ENCODE measurements around the gene WASF3.
"Not testable (repeated sequence)": the region's sequence is repeated elsewhere in the genome, so short reads cannot be mapped to it uniquely, and the experiment has no call there.

Gene WASF3

DNA sequence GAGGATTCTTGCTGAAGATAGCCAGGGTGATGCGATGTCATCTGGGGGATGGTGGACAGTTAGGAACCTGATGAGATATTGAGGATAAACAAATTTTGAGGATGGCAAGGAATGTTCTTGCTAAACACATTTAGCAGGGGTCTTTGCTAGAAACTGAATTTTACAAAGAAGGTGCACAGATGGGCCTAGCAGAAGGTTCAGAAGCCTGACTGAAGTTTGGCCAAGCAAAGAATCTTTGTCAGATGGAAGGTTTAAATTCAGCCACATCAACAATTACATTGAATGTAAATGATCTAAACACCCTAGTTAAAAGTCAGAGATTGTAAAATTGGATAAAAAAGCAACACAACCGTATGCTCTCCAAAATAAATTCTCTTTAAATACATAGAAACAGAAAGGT lies 68.8 kb downstream of the WASF3 start:
- Histone ChIP-seq H3K27me3 (replicated peaks; ENCODE audit: control insufficient read depth, insufficient read depth, low read length) (no peaks in the 10 kb centered on the region), H3K36me3 (ENCODE audit: control insufficient read depth, insufficient read depth, low read length) (no peaks in the 10 kb centered on the region), H3K4me3 (replicated peaks; ENCODE audit: low read depth, low read length) (no peak overlapping the region)
- TF ChIP-seq, protein P1, sequence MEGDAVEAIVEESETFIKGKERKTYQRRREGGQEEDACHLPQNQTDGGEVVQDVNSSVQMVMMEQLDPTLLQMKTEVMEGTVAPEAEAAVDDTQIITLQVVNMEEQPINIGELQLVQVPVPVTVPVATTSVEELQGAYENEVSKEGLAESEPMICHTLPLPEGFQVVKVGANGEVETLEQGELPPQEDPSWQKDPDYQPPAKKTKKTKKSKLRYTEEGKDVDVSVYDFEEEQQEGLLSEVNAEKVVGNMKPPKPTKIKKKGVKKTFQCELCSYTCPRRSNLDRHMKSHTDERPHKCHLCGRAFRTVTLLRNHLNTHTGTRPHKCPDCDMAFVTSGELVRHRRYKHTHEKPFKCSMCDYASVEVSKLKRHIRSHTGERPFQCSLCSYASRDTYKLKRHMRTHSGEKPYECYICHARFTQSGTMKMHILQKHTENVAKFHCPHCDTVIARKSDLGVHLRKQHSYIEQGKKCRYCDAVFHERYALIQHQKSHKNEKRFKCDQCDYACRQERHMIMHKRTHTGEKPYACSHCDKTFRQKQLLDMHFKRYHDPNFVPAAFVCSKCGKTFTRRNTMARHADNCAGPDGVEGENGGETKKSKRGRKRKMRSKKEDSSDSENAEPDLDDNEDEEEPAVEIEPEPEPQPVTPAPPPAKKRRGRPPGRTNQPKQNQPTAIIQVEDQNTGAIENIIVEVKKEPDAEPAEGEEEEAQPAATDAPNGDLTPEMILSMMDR (IDR thresholded peaks at IDR 0.05; ENCODE audit: insufficient read depth, low read length, poor library complexity, severe bottlenecking), result no peak
- no peak for DNase-seq (ENCODE audit: extremely low read depth, insufficient read length)

DNA sequence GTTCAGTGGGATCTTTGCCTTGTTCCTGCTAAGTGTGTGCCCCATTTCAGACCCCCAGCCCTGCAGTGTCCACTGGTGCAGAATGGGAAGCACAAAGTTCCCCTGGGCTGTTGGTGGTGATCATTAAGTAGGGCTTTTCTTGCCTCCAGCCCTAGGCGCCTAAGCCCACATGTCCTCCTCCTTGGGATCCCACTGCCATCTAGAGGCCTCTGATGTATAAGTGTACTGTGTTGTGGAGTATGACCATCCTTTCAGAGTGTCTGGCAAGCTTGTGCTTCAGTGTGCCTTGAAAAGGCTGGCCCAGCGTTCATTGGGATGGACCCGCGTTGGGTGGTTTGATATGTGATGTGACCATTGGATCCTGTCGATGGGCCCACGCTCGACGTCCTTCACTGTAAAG lies 71.2 kb downstream of the WASF3 start:
- H3K36me3 ChIP-seq (ENCODE audit: control insufficient read depth, insufficient read depth, low read length), result no peaks in the 10 kb centered on the region
- no peak overlapping the region for H3K4me3 ChIP-seq (replicated peaks; ENCODE audit: low read depth, low read length)
- TF ChIP-seq, protein P1 (IDR thresholded peaks at IDR 0.05; ENCODE audit: insufficient read depth, low read length, poor library complexity, severe bottlenecking), result peak; percentile 16
- no peaks in the 10 kb centered on the region for H3K27me3 ChIP-seq (replicated peaks; ENCODE audit: control insufficient read depth, insufficient read depth, low read length)
- no peak for DNase-seq (ENCODE audit: extremely low read depth, insufficient read length)

DNA sequence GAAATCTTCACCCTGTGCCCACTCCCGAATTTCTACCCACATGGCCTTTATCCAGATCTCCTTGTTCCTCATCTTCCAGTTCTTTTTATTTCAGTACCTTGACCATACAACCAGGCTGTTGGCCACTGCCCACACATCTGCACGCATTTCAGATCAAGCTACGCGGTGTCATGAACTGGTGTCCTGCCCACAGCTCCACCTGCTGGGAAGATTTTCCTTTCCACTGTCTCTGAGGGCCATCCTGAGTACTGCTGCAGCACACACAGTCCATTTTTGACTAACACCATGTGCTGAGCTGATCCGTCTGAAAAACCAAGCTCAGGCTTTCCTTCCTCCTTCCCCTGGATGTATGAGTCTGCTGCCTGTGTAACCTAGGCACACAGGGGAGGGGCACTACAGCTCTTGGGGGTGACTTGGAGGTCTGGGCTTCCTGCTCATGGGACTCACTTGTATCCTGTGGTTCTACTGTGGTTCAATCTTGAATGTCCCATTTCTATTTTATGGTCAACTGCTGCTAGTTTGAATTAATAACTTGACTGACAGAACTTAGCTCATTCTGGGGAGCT lies 71.9 kb downstream of the WASF3 start:
- H3K36me3 ChIP-seq (ENCODE audit: control insufficient read depth, insufficient read depth, low read length), result no peaks in the 10 kb centered on the region
- TF ChIP-seq, protein P1 (IDR thresholded peaks at IDR 0.05; ENCODE audit: insufficient read depth, low read length, poor library complexity, severe bottlenecking), result no peak
- H3K4me3 ChIP-seq (replicated peaks; ENCODE audit: low read depth, low read length), result no peak overlapping the region
- H3K27me3 ChIP-seq (replicated peaks; ENCODE audit: control insufficient read depth, insufficient read depth, low read length), result no peaks in the 10 kb centered on the region
- DNase-seq (ENCODE audit: extremely low read depth, insufficient read length), result no peak

DNA sequence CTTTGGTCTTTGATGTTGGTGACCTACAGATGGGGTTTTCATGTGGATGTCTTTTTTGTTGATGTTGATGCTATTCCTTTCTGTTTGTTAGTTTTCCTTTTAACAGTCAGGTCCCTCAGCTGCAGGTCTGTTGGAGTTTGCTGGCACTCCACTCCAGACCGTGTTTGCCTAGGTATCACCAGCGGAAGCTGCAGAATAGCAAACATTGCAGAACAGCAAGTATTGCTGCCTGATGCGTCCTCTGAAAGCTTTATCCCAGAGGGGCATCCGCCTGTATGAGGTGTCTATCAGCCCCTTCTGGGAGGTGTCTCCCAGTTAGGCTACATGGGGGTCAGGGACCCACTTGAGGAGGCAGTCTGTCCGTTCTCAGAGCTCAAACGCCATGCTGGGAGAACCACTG lies 78.2 kb downstream of the WASF3 start:
- DNase-seq (ENCODE audit: extremely low read depth, insufficient read length); H3K36me3 ChIP-seq (ENCODE audit: control insufficient read depth, insufficient read depth, low read length); H3K4me3 ChIP-seq (replicated peaks; ENCODE audit: low read depth, low read length); H3K27me3 ChIP-seq (replicated peaks; ENCODE audit: control insufficient read depth, insufficient read depth, low read length): not testable (repeated sequence)

DNA sequence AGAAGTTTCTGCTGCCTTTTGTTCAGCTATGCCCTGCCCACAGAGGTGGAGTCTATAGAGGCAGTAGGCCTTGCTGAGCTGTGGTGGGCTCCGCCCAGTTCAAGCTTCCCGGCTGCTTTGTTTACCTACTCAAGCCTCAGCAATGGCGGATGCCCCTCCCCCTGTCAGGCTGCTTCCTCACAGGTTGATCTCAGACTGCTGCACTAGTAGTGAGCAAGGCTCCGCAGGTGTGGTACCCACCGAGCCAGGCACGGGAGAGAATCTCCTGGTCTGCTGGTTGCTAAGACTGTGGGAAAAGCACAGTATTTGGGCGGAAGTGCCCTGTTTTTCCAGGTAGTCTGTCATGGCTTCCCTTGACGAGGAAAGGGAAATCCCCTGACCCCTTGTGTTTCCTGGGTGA lies 78.6 kb downstream of the WASF3 start:
- not testable (repeated sequence) for H3K36me3 ChIP-seq (ENCODE audit: control insufficient read depth, insufficient read depth, low read length); H3K27me3 ChIP-seq (replicated peaks; ENCODE audit: control insufficient read depth, insufficient read depth, low read length); H3K4me3 ChIP-seq (replicated peaks; ENCODE audit: low read depth, low read length); DNase-seq (ENCODE audit: extremely low read depth, insufficient read length)

DNA sequence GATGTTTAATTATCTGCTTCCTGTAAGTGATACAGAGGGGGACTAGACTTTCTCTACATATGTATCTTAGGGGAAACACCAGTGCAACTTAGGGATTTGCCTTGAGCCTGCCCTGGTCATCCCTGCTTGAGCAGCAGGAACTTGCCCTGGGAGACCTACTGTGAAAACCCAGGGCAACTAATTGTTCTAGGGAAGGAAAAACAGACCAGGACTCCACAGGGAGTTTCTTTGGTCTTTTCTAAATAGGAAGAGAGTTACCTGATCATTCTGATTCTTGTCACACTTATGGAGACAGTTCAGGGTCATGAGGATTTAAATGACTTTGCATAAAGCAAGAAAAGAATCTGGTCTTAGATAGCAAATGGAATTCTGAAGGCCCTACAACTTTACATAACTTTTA lies 89.1 kb downstream of the WASF3 start:
- no peaks in the 10 kb centered on the region for H3K36me3 ChIP-seq (ENCODE audit: control insufficient read depth, insufficient read depth, low read length)
- H3K27me3 ChIP-seq (replicated peaks; ENCODE audit: control insufficient read depth, insufficient read depth, low read length), result no peaks in the 10 kb centered on the region; the same call in none of the 2 replicates
- no peak for DNase-seq (ENCODE audit: extremely low read depth, insufficient read length)
- TF ChIP-seq, protein P1 (IDR thresholded peaks at IDR 0.05; ENCODE audit: insufficient read depth, low read length, poor library complexity, severe bottlenecking), result no peak
- H3K4me3 ChIP-seq (replicated peaks; ENCODE audit: low read depth, low read length), result no peak overlapping the region

DNA sequence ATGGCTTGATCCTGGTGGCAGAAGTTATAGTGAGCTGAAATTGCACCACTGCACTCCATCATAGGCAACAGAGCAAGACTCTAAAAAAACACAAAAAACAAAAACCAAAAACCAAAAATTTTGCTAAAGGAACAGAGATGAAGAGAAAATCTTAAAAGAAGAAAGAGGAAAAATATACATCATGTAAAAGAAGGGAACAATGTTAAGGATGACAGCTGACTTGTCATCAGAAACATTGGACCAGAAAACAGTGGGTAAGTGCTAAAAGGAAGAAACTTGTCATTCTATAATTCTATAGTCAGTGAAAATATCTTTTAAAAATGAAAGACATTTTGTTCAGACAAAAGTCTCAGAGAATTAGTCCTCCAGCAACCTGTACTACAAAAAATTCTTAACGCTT lies 93.8 kb downstream of the WASF3 start:
- peaks cover 1% of the 10 kb centered on the region; the same call in 1 of the 2 replicates for H3K27me3 ChIP-seq (replicated peaks; ENCODE audit: control insufficient read depth, insufficient read depth, low read length)
- no peaks in the 10 kb centered on the region for H3K36me3 ChIP-seq (ENCODE audit: control insufficient read depth, insufficient read depth, low read length)
- TF ChIP-seq, protein P1 (IDR thresholded peaks at IDR 0.05; ENCODE audit: insufficient read depth, low read length, poor library complexity, severe bottlenecking), result no peak
- no peak for DNase-seq (ENCODE audit: extremely low read depth, insufficient read length)
- H3K4me3 ChIP-seq (replicated peaks; ENCODE audit: low read depth, low read length), result no peak overlapping the region

Data from GM06990 (cell line).